CD4-positive, alpha-beta memory T cell (primary cell): ENCODE results near the gene NFATC1. TPM values are rescaled to one million over a fixed set of nuclear protein-coding genes. Genes with fewer than 3 reads are reported as not detected.
"Not testable (repeated sequence)": the region's sequence is repeated elsewhere in the genome, so short reads cannot be mapped to it uniquely, and the experiment has no call there.

Source experiments
- CTCF ChIA-PET: fragments of 350-600 bp; sonication (Branson Sonifier 250); formaldehyde crosslinking; loops from one replicate; lab custom pipeline; 2021; ENCODE audit warnings: inconsistent platforms; ENCODE audit not compliant: partially characterized antibody; lab: Charles Lee
- POLR2A ChIA-PET: fragments of 350-600 bp; sonication (Branson Sonifier 250); formaldehyde crosslinking; loops from one replicate; lab custom pipeline; 2021; ENCODE audit not compliant: partially characterized antibody; lab: Charles Lee
- DNase-seq, 5 donors: peaks; one replicate each; pipeline versions ENCODE4 v3.0.0 to v3.0.0-alpha.2; 2020 to 2022; ENCODE audit warnings: mixed read lengths in 1 of 5
- H3K27ac ChIP-seq: one replicate; pipeline ENCODE4 v1.7.0; 2013; ENCODE audit warnings: low read depth, low read length
- H3K27me3 ChIP-seq: 2 replicates; pipeline ENCODE4 v1.7.0; 2013; ENCODE audit warnings: mild to moderate bottlenecking, low read length, moderate library complexity; ENCODE audit not compliant: insufficient read depth
- H3K36me3 ChIP-seq: 2 replicates; pipeline ENCODE4 v1.7.0; 2013; ENCODE audit warnings: mild to moderate bottlenecking, low read length, moderate library complexity; ENCODE audit not compliant: insufficient read depth
- H3K4me1 ChIP-seq: 2 replicates; pipeline ENCODE4 v1.7.0; 2013; ENCODE audit warnings: mild to moderate bottlenecking, low read length, moderate library complexity; ENCODE audit not compliant: insufficient read depth
- H3K4me3 ChIP-seq, 2 donors: one replicate each; pipeline ENCODE4 v1.7.0; 2013; ENCODE audit warnings: low read length in 2 of 2, mild to moderate bottlenecking in 1 of 2
- H3K9me3 ChIP-seq, 2 donors: one replicate each; pipeline ENCODE4 v1.7.0; 2013; ENCODE audit warnings: low read length in 2 of 2, control low read depth in 1 of 2; ENCODE audit not compliant: control insufficient read depth in 1 of 2
- H3K27ac Mint-ChIP-seq, 7 donors: one replicate each; pipeline ENCODE4 v1.8.0; 2020 to 2021; ENCODE audit warnings: mixed read lengths in 7 of 7, mild to moderate bottlenecking in 6 of 7, inconsistent platforms in 3 of 7, moderate library complexity in 3 of 7
- H3K27me3 Mint-ChIP-seq, 2 donors: one replicate each; pipeline ENCODE4 v1.8.0; 2020 to 2021; ENCODE audit warnings: mixed read lengths in 2 of 2
- H3K36me3 Mint-ChIP-seq, 2 donors: one replicate each; pipeline ENCODE4 v1.8.0; 2020 to 2021; ENCODE audit warnings: mixed read lengths in 2 of 2, inconsistent platforms in 1 of 2, mild to moderate bottlenecking in 1 of 2
- H3K4me1 Mint-ChIP-seq, 4 donors: one replicate each; pipeline ENCODE4 v1.8.0; 2020 to 2021; ENCODE audit warnings: mixed read lengths in 4 of 4, mild to moderate bottlenecking in 1 of 4
- H3K4me3 Mint-ChIP-seq, 8 donors: one replicate each; pipeline ENCODE4 v1.8.0; 2020 to 2021; ENCODE audit warnings: mixed read lengths in 8 of 8, mild to moderate bottlenecking in 7 of 8, moderate library complexity in 6 of 8, inconsistent platforms in 3 of 8
- H3K9me3 Mint-ChIP-seq, 8 donors: one replicate each; pipeline ENCODE4 v1.8.0; 2020 to 2021; ENCODE audit warnings: mixed read lengths in 8 of 8, mild to moderate bottlenecking in 5 of 8, inconsistent platforms in 3 of 8, moderate library complexity in 1 of 8
- intact Hi-C: fragments of 100-400 bp; cut with micrococcal nuclease; formaldehyde crosslinking; loops from one replicate; pipeline ENCODE4 v1.15.1; 2023
- polyA plus RNA-seq, 2 donors: library from polyadenylated mRNA; unstranded; fragments of 300-500 nt; fragmentation: Illumina TruSeq; gene quantifications; one replicate each; pipeline ENCODE4 v1.2.3, GENCODE V29; 2021
- total RNA-seq, 2 experiments: library from RNA; stranded (reverse); gene quantifications; one replicate each; pipeline ENCODE4 v1.2.3, GENCODE V29; 2021

NFATC1 gene
- total and polyA plus RNA-seq, 4 experiments from 2014 or later, result 15.3 to 69.6 (median 54.9) TPM

- DNase-seq, result no peak
Observed at GRCh38 chr18:79498662-79499061, 102.9 kb downstream of the NFATC1 start.

GRCh38 chr18:79501006-79501405 is 105.3 kb downstream of the NFATC1 start:
- Mint-ChIP-seq H3K27me3 (no peaks in the 10 kb centered on the region), H3K27ac (no peak overlapping the region), H3K4me3 (no peak overlapping the region), H3K9me3 (peaks cover 3 to 37% (median 27%) of the 10 kb centered on the region in 8 donors), H3K4me1 (peaks cover 23 to 42% (median 33%) of the 10 kb centered on the region in 4 donors), H3K36me3 (peaks cover 32 to 41% of the 10 kb centered on the region in 2 donors)
- Histone ChIP-seq H3K27ac (no peak overlapping the region), H3K4me3 (no peak overlapping the region), H3K36me3 (peaks cover 12% of the 10 kb centered on the region), H3K9me3 (no peaks in the 10 kb centered on the region), H3K27me3 (no peaks in the 10 kb centered on the region), H3K4me1 (peaks cover 31% of the 10 kb centered on the region)
- DNase-seq, result no peak
- intact Hi-C loops, result no loop called here
- POLR2A ChIA-PET, result no interaction called here
- CTCF ChIA-PET, result no interaction called here

More at GRCh38 chr18:79498662-79499061, 102.9 kb downstream of the NFATC1 start:
- POLR2A ChIA-PET, result interaction anchor here (1.6 to 1.7 kb wide), 2 partner anchors 8 to 25 kb away, joined by 3 to 4 read pairs; no protein-coding TSS in a partner anchor
- peaks cover 11 to 24% (median 19%) of the 10 kb centered on the region in 4 donors for H3K4me1 Mint-ChIP-seq
- peaks cover 17% of the 10 kb centered on the region for H3K36me3 ChIP-seq
- H3K27me3 ChIP-seq, result no peaks in the 10 kb centered on the region
- H3K27ac Mint-ChIP-seq, result peak overlapping the region in 1 of 7 donors; percentile 47
- intact Hi-C loops, result no loop called here
- H3K4me1 ChIP-seq, result peaks cover 16% of the 10 kb centered on the region
- H3K27me3 Mint-ChIP-seq, result no peaks in the 10 kb centered on the region
- H3K9me3 ChIP-seq, result no peaks in the 10 kb centered on the region
- no peak overlapping the region for H3K4me3 Mint-ChIP-seq
- no peak overlapping the region for H3K27ac ChIP-seq
- CTCF ChIA-PET, result interaction anchor here (0.9 to 1.5 kb wide), 2 partner anchors 101 to 118 kb away, joined by 3 read pairs; no protein-coding TSS in a partner anchor
- H3K4me3 ChIP-seq, result no peak overlapping the region
- H3K36me3 Mint-ChIP-seq, result peaks cover 40 to 50% of the 10 kb centered on the region in 2 donors
- H3K9me3 Mint-ChIP-seq, result peaks cover 3 to 38% (median 27%) of the 10 kb centered on the region in 8 donors

- Mint-ChIP-seq H3K27me3 (no peaks in the 10 kb centered on the region), H3K9me3 (peaks cover 3 to 26% (median 22%) of the 10 kb centered on the region in 8 donors), H3K4me1 (peaks cover 34 to 56% (median 45%) of the 10 kb centered on the region in 4 donors), H3K4me3 (peak overlapping the region in 1 of 8 donors; percentile 49), H3K27ac (peak overlapping the region in 6 of 7 donors; percentile 41 to 77 (median 60)), H3K36me3 (peaks cover 26 to 27% of the 10 kb centered on the region in 2 donors)
- intact Hi-C loops, result no loop called here
- DNase-seq, result no peak
- H3K4me3 ChIP-seq, result no peak overlapping the region
- H3K27ac ChIP-seq, result no peak overlapping the region
- POLR2A ChIA-PET, result no interaction called here
- CTCF ChIA-PET, result no interaction called here
- no peaks in the 10 kb centered on the region for H3K9me3 ChIP-seq
- no peaks in the 10 kb centered on the region for H3K27me3 ChIP-seq
- H3K4me1 ChIP-seq, result peaks cover 48% of the 10 kb centered on the region
- no peaks in the 10 kb centered on the region for H3K36me3 ChIP-seq
Observed at GRCh38 chr18:79502782-79503181, 107.1 kb downstream of the NFATC1 start.

GRCh38 chr18:79503406-79503805 is 107.7 kb downstream of the NFATC1 start:
- Histone ChIP-seq H3K36me3 (no peaks in the 10 kb centered on the region), H3K27me3 (no peaks in the 10 kb centered on the region), H3K9me3 (no peaks in the 10 kb centered on the region), H3K4me3 (no peak overlapping the region), H3K4me1 (peaks cover 55% of the 10 kb centered on the region), H3K27ac (no peak overlapping the region)
- intact Hi-C loops, result no loop called here
- Mint-ChIP-seq H3K9me3 (peaks cover 2 to 20% (median 16%) of the 10 kb centered on the region in 8 donors), H3K4me1 (peaks cover 36 to 62% (median 49%) of the 10 kb centered on the region in 4 donors), H3K27me3 (no peaks in the 10 kb centered on the region), H3K36me3 (peaks cover 19 to 24% of the 10 kb centered on the region in 2 donors), H3K4me3 (peak overlapping the region in 1 of 8 donors; percentile 56), H3K27ac (peak overlapping the region in 6 of 7 donors; percentile 64 to 91 (median 84))
- ChIA-PET POLR2A (interaction anchor here (0.8 to 1.2 kb wide), 3 partner anchors 8 to 20 kb away, joined by 3 read pairs; no protein-coding TSS in a partner anchor), CTCF (interaction anchor here (1.0 to 1.5 kb wide), 2 partner anchors 123 to 124 kb away, joined by 3 read pairs; no protein-coding TSS in a partner anchor)
- DNase-seq, result no peak

GRCh38 chr18:79504034-79504433 is 108.3 kb downstream of the NFATC1 start:
- Mint-ChIP-seq H3K27ac (peak overlapping the region; percentile 64 to 91 (median 86)), H3K4me1 (peaks cover 38 to 68% (median 52%) of the 10 kb centered on the region in 4 donors), H3K27me3 (no peaks in the 10 kb centered on the region), H3K9me3 (peaks cover 0 to 13% (median 9%) of the 10 kb centered on the region in 8 donors), H3K4me3 (peak overlapping the region in 6 of 8 donors; percentile 53 to 74 (median 56)), H3K36me3 (peaks cover 13 to 21% of the 10 kb centered on the region in 2 donors)
- no peaks in the 10 kb centered on the region for H3K9me3 ChIP-seq
- H3K27me3 ChIP-seq, result no peaks in the 10 kb centered on the region
- no peaks in the 10 kb centered on the region for H3K36me3 ChIP-seq
- no peak for DNase-seq
- POLR2A ChIA-PET, result interaction anchor here (0.8 to 1.2 kb wide), 3 partner anchors 9 to 20 kb away, joined by 3 read pairs; no protein-coding TSS in a partner anchor
- no peak overlapping the region for H3K27ac ChIP-seq
- intact Hi-C loops, result no loop called here
- no peak overlapping the region for H3K4me3 ChIP-seq
- CTCF ChIA-PET, result interaction anchor here (1.0 to 1.5 kb wide), 3 partner anchors 12 to 125 kb away, joined by 3 read pairs; no protein-coding TSS in a partner anchor
- peaks cover 57% of the 10 kb centered on the region for H3K4me1 ChIP-seq

- Mint-ChIP-seq H3K27ac (peak overlapping the region; percentile 64 to 91 (median 86)), H3K4me1 (peaks cover 38 to 69% (median 53%) of the 10 kb centered on the region in 4 donors), H3K36me3 (peaks cover 10 to 18% of the 10 kb centered on the region in 2 donors), H3K4me3 (peak overlapping the region in 6 of 8 donors; percentile 53 to 74 (median 56))
- H3K4me3 ChIP-seq, H3K27ac ChIP-seq, H3K27me3 ChIP-seq, H3K9me3 Mint-ChIP-seq, H3K9me3 ChIP-seq, DNase-seq, H3K27me3 Mint-ChIP-seq, intact Hi-C loops, H3K36me3 ChIP-seq: not testable (repeated sequence)
- POLR2A ChIA-PET, result interaction anchor here (0.8 to 1.2 kb wide), 2 partner anchors 9 to 19 kb away, joined by 3 read pairs; no protein-coding TSS in a partner anchor
- CTCF ChIA-PET, result interaction anchor here (1.0 to 1.5 kb wide), 2 partner anchors 12 to 124 kb away, joined by 3 read pairs; no protein-coding TSS in a partner anchor
- peaks cover 57% of the 10 kb centered on the region for H3K4me1 ChIP-seq
Observed at GRCh38 chr18:79504495-79504894, 108.8 kb downstream of the NFATC1 start.

- H3K9me3 Mint-ChIP-seq, intact Hi-C loops, CTCF ChIA-PET, DNase-seq, H3K27ac ChIP-seq, H3K27me3 ChIP-seq, H3K9me3 ChIP-seq, H3K36me3 ChIP-seq, H3K4me3 ChIP-seq, H3K27me3 Mint-ChIP-seq: not testable (repeated sequence)
- POLR2A ChIA-PET, result interaction anchor here (0.8 to 3.9 kb wide), 4 partner anchors 8 to 18 kb away, joined by 3 to 17 read pairs (median 3); no protein-coding TSS in a partner anchor
- Mint-ChIP-seq H3K4me3 (peak overlapping the region in 1 of 8 donors; percentile 47), H3K36me3 (peaks cover 9 to 19% of the 10 kb centered on the region in 2 donors), H3K4me1 (peaks cover 38 to 73% (median 54%) of the 10 kb centered on the region in 4 donors), H3K27ac (peak overlapping the region in 5 of 7 donors; percentile 74 to 92 (median 88))
- H3K4me1 ChIP-seq, result peaks cover 57% of the 10 kb centered on the region
Observed at GRCh38 chr18:79505465-79505864, 109.7 kb downstream of the NFATC1 start.
